H9 (cell line): ENCODE data around the gene LARP4B. TPM values are rescaled to one million over a fixed set of nuclear protein-coding genes. Genes with fewer than 3 reads are reported as not detected.
A peak's percentile ranks its signal among the peaks of the same experiment; 100 is the strongest.

Experiments used
- DNase-seq: peaks from one replicate; pipeline ENCODE4 v3.0.0-alpha.2; 2017
- H2AFZ ChIP-seq: one replicate; pipeline ENCODE4 v1.6.1; 2013; ENCODE audit warnings: mild to moderate bottlenecking, low read length, control low read depth, moderate library complexity
- H2AK5ac ChIP-seq: 2 replicates; pipeline ENCODE4 v1.6.1; 2013; ENCODE audit warnings: low read length, control low read depth, mixed read lengths; ENCODE audit not compliant: insufficient read length
- H2BK120ac ChIP-seq: one replicate; pipeline ENCODE4 v1.6.1; 2013; ENCODE audit warnings: low read depth, mild to moderate bottlenecking, low read length, control low read depth, inconsistent platforms; ENCODE audit not compliant: poor library complexity, severe bottlenecking
- H2BK12ac ChIP-seq: 2 replicates; pipeline ENCODE4 v1.6.1; 2013; ENCODE audit warnings: low read length, control low read depth, mixed read lengths, low read depth; ENCODE audit not compliant: insufficient read length
- H2BK15ac ChIP-seq: 2 replicates; pipeline ENCODE4 v1.6.1; 2013; ENCODE audit warnings: low read depth, low read length, control low read depth
- H2BK20ac ChIP-seq: one replicate; pipeline ENCODE4 v1.6.1; 2013; ENCODE audit warnings: low read depth, mild to moderate bottlenecking, low read length, control low read depth, inconsistent platforms; ENCODE audit not compliant: poor library complexity, severe bottlenecking
- H2BK5ac ChIP-seq: 2 replicates; pipeline ENCODE4 v1.6.1; 2013; ENCODE audit warnings: low read length, control low read depth, mixed read lengths; ENCODE audit not compliant: insufficient read length
- H3K14ac ChIP-seq: 2 replicates; pipeline ENCODE4 v1.6.1; 2013; ENCODE audit warnings: low read length, control low read depth; ENCODE audit not compliant: insufficient read depth
- H3K18ac ChIP-seq: 2 replicates; pipeline ENCODE4 v1.6.1; 2013; ENCODE audit warnings: low read depth, mild to moderate bottlenecking, mixed read lengths, low read length, control low read depth; ENCODE audit not compliant: insufficient read length
- H3K23ac ChIP-seq: 2 replicates; pipeline ENCODE4 v1.6.1; 2013; ENCODE audit warnings: low read length, control low read depth, mixed read lengths, low read depth; ENCODE audit not compliant: insufficient read length
- H3K23me2 ChIP-seq: 2 replicates; pipeline ENCODE4 v1.6.1; 2013; ENCODE audit warnings: low read depth, mild to moderate bottlenecking, mixed read lengths, low read length, control low read depth; ENCODE audit not compliant: insufficient read length, poor library complexity, severe bottlenecking
- H3K27ac ChIP-seq: 2 replicates; pipeline ENCODE4 v1.5.1; 2013; ENCODE audit warnings: low read length, control low read depth, mixed read lengths, low read depth; ENCODE audit not compliant: insufficient read length
- H3K27me3 ChIP-seq: 2 replicates; pipeline ENCODE4 v1.6.1; 2013; ENCODE audit warnings: low read length, control low read depth, inconsistent platforms; ENCODE audit not compliant: insufficient read depth
- H3K4ac ChIP-seq: 2 replicates; pipeline ENCODE4 v1.6.1; 2013; ENCODE audit warnings: low read depth, mild to moderate bottlenecking, control low read depth, inconsistent platforms, low read length, moderate library complexity
- H3K4me1 ChIP-seq: 2 replicates; pipeline ENCODE4 v1.6.1; 2013; ENCODE audit warnings: low read length, control low read depth, inconsistent platforms; ENCODE audit not compliant: insufficient read depth
- H3K4me2 ChIP-seq: 2 replicates; pipeline ENCODE4 v1.6.1; 2013; ENCODE audit warnings: low read length, control low read depth, mixed read lengths; ENCODE audit not compliant: insufficient read length, insufficient read depth
- H3K56ac ChIP-seq: 2 replicates; pipeline ENCODE4 v1.6.1; 2013; ENCODE audit warnings: low read depth, mild to moderate bottlenecking, mixed read lengths, low read length, control low read depth; ENCODE audit not compliant: insufficient read length
- H3K79me1 ChIP-seq: 2 replicates; pipeline ENCODE4 v1.6.1; 2013; ENCODE audit warnings: low read depth, mild to moderate bottlenecking, moderate library complexity, low read length, control low read depth, inconsistent platforms; ENCODE audit not compliant: insufficient read depth, poor library complexity, severe bottlenecking
- H3K79me2 ChIP-seq: 2 replicates; pipeline ENCODE4 v1.6.1; 2013; ENCODE audit warnings: low read length, control low read depth, inconsistent platforms; ENCODE audit not compliant: insufficient read depth
- H3K9ac ChIP-seq: 2 replicates; pipeline ENCODE4 v1.6.1; 2013; ENCODE audit warnings: low read length, control low read depth, mixed read lengths; ENCODE audit not compliant: insufficient read length; ENCODE audit errors: extremely low read depth
- H3K9me3 ChIP-seq: one replicate; pipeline ENCODE4 v1.6.1; 2013; ENCODE audit warnings: low read depth, low read length, inconsistent platforms; ENCODE audit not compliant: control insufficient read depth
- H3T11ph ChIP-seq: one replicate; pipeline ENCODE4 v1.6.1; 2013; ENCODE audit warnings: mild to moderate bottlenecking, low read length, control low read depth, inconsistent platforms
- H4K20me1 ChIP-seq: one replicate; pipeline ENCODE4 v1.6.1; 2013; ENCODE audit not compliant: control insufficient read depth, insufficient read length, insufficient read depth
- H4K5ac ChIP-seq: 2 replicates; pipeline ENCODE4 v1.6.1; 2013; ENCODE audit warnings: low read depth, mild to moderate bottlenecking, mixed read lengths, low read length, control low read depth; ENCODE audit not compliant: insufficient read length
- H4K8ac ChIP-seq: replicated peaks from 2 replicates; pipeline ENCODE4 v1.6.1; 2013; ENCODE audit warnings: low read length, control low read depth, mixed read lengths, low read depth; ENCODE audit not compliant: insufficient read length
- H4K91ac ChIP-seq: 2 replicates; pipeline ENCODE4 v1.6.1; 2013; ENCODE audit warnings: low read depth, mild to moderate bottlenecking, moderate library complexity, mixed read lengths, low read length, control low read depth; ENCODE audit not compliant: insufficient read length
- H3K27ac Mint-ChIP-seq, 3 experiments: 2 replicates in 2 of 3; 3 replicates in 1 of 3; pipeline ENCODE4 v1.8.0; 2020 to 2021; ENCODE audit warnings: mixed read lengths in 3 of 3, mild to moderate bottlenecking in 1 of 3, moderate library complexity in 1 of 3
- H3K27me3 Mint-ChIP-seq: 2 replicates; pipeline ENCODE4 v1.8.0; 2021; ENCODE audit warnings: low read depth, mild to moderate bottlenecking, moderate library complexity, mixed read lengths
- H3K36me3 Mint-ChIP-seq, 3 experiments: 2 replicates in 2 of 3; 3 replicates in 1 of 3; pipeline ENCODE4 v1.8.0; 2020 to 2021; ENCODE audit warnings: low read depth in 3 of 3, mixed read lengths in 3 of 3; ENCODE audit not compliant: insufficient read depth in 1 of 3
- H3K4me1 Mint-ChIP-seq, 2 experiments: 2 replicates each; pipeline ENCODE4 v1.8.0; 2020; ENCODE audit warnings: mixed read lengths in 2 of 2
- H3K4me3 Mint-ChIP-seq, 2 experiments: 2 replicates in 1 of 2; 3 replicates in 1 of 2; pipeline ENCODE4 v1.8.0; 2020 to 2021; ENCODE audit warnings: mild to moderate bottlenecking in 2 of 2, mixed read lengths in 2 of 2, moderate library complexity in 1 of 2
- H3K9me3 Mint-ChIP-seq, 2 experiments: 2 replicates in 1 of 2; 3 replicates in 1 of 2; pipeline ENCODE4 v1.8.0; 2020; ENCODE audit warnings: mild to moderate bottlenecking in 2 of 2, mixed read lengths in 2 of 2, moderate library complexity in 1 of 2
- CTCF ChIP-seq: fragments of 200-600 bp; sonication (generic); conservative IDR thresholded peaks from 3 replicates; pipeline ENCODE4 v1.8.0; 2021; ENCODE audit warnings: antibody characterized with exemption, mild to moderate bottlenecking
- WGBS: extraction: QIAGEN DNeasy Blood & Tissue Kit; methylation state at CpG from one replicate; pipeline ENCODE4 v1.1.7; 2013; ENCODE audit warnings: missing lambda C conversion rate, low lambda C conversion rate, mixed read lengths; ENCODE audit not compliant: insufficient read length; ENCODE audit errors: extremely low coverage; 5-methylcytosine and 5-hydroxymethylcytosine counted together
- total RNA-seq: library from RNA; stranded (reverse); gene quantifications from 2 replicates; pipeline ENCODE4 v1.2.1, GENCODE V29; 2021

The LARP4B gene
- total RNA-seq, 1 experiment from 2014 or later = 88.9 TPM

DNA sequence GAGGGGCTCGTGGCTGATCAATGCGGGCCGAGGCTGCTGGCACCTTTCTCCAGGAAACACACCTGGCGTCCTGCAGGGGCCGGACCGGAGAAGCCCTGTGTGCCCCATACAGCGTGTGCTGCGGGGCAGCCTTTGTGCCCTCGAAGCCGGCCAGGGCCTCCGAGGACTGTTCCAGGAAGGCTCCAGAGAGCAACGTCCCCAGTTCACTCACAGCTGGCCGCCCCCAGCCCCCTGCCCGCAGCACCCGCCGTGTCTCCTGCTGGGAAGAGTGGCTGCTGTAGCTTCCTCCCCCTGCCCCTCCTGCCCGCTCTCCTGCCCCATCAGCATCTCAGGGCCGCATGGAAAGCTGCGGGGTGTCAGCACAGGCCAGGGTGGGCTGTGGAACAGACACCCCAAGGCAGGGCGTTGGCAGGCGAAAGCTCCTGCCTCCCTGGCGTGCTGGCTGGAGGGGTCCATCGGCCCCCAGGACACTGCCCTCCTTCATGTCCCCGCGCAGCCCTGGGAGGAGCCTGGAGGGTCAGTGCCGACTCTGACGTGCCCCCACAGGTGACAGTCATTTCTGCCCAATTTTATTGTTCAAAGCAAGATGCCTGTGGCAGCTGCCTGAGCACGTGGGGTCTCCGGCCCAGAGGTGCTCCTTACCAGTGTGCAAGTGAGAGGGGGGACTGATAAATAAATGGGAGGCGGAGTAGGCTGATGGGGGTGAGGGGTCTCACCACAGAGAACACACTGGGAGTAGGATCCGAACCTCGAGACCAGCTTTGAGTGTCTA, 146.2 kb downstream of the LARP4B start:
- no peak overlapping the region for H3K27ac Mint-ChIP-seq
- no peak for DNase-seq
- no peak overlapping the region for H3K18ac ChIP-seq
- no peak overlapping the region for H2BK20ac ChIP-seq
- H2BK120ac ChIP-seq = no peak overlapping the region
- no peak overlapping the region for H3K23ac ChIP-seq
- no peaks in the 10 kb centered on the region for H3K79me2 ChIP-seq
- peak overlapping the region; percentile 16 for H3K4me2 ChIP-seq
- H2BK12ac ChIP-seq = no peak overlapping the region
- no peaks in the 10 kb centered on the region for H3K79me1 ChIP-seq
- H3K27me3 Mint-ChIP-seq = peaks cover 60% of the 10 kb centered on the region
- no peak overlapping the region for H2AK5ac ChIP-seq
- H4K8ac ChIP-seq = no peak overlapping the region
- H3K36me3 Mint-ChIP-seq = no peaks in the 10 kb centered on the region
- H2BK15ac ChIP-seq = no peak overlapping the region
- H4K91ac ChIP-seq = no peak overlapping the region
- no peaks in the 10 kb centered on the region for H3K23me2 ChIP-seq
- H3K14ac ChIP-seq = peak overlapping the region; percentile 16; the same call in 1 of the 2 replicates
- no peaks in the 10 kb centered on the region for H3K9me3 ChIP-seq
- H3K56ac ChIP-seq = no peak overlapping the region
- no peak overlapping the region for H4K5ac ChIP-seq
- H3K4me1 Mint-ChIP-seq = peaks cover 4 to 10% of the 10 kb centered on the region in 2 experiments; a peak in 3 of 4 replicates
- H3K4ac ChIP-seq = no peak overlapping the region
- no peak overlapping the region for H3K27ac ChIP-seq
- H4K20me1 ChIP-seq = no peaks in the 10 kb centered on the region
- H3T11ph ChIP-seq = no peak overlapping the region
- WGBS = no CpG with 5 or more reads among the region's 32 CpGs
- H3K4me3 Mint-ChIP-seq = peak overlapping the region; percentile 50 to 69
- H2BK5ac ChIP-seq = no peak overlapping the region
- H3K9ac ChIP-seq = no peak overlapping the region
- H3K4me1 ChIP-seq = no peaks in the 10 kb centered on the region
- TF ChIP-seq CTCF = no peak
- peaks cover 3% of the 10 kb centered on the region; the same call in 1 of the 2 replicates for H3K27me3 ChIP-seq
- no peak overlapping the region for H2AFZ ChIP-seq
- H3K9me3 Mint-ChIP-seq = no peaks in the 10 kb centered on the region
